ENCODE measurements around the gene PHLDA3.

GRCh38 chr1:201459052-201459451 is 9.9 kb downstream of the PHLDA3 start:
- TF ChIP-seq SMC3 (IDR thresholded peaks at IDR 0.05; ENCODE audit: low read length) (no peak), ZNF576 (CRISPR knock-in tag; IDR thresholded peaks at IDR 0.05) (no peak)
